Stomach (tissue), 9 donors: ENCODE results near the gene ALDH1A1. TPM values are rescaled to one million over a fixed set of nuclear protein-coding genes. Genes with fewer than 3 reads are reported as not detected.

Experiments
- DNase-seq, 2 donors: peaks; one replicate each; pipeline versions ENCODE4 v3.0.0 to v3.0.0-alpha.2; 2013 to 2019
- H3K27ac ChIP-seq, 5 donors: fragments of 200-600 bp in 4 of 5; sonication (generic) in 4 of 5; one replicate each; pipeline ENCODE4 v1.5.1; 2013 to 2019; ENCODE audit warnings: mild to moderate bottlenecking in 1 of 5, moderate library complexity in 1 of 5
- H3K27me3 ChIP-seq, 3 donors: fragments of 200-600 bp; sonication (generic); one replicate each; pipeline ENCODE4 v1.5.1; 2017 to 2019; ENCODE audit warnings: mixed run types in 1 of 3
- H3K36me3 ChIP-seq, 4 donors: fragments of 200-600 bp; sonication (generic); 1 replicate in 3 of 4; 2 replicates in 1 of 4; pipeline ENCODE4 v1.5.1; 2016 to 2019
- H3K4me1 ChIP-seq, 4 donors: fragments of 200-600 bp; sonication (generic); one replicate each; pipeline ENCODE4 v1.5.1; 2016 to 2019
- H3K4me3 ChIP-seq, 4 donors: fragments of 200-600 bp; sonication (generic) in 3 of 4; one replicate each; pipeline ENCODE4 v1.5.1; 2016 to 2019; ENCODE audit warnings: mild to moderate bottlenecking in 1 of 4
- H3K9me3 ChIP-seq, 4 donors: fragments of 200-600 bp; sonication (generic); one replicate each; pipeline ENCODE4 v1.5.1; 2016 to 2019
- CTCF ChIP-seq, 7 experiments: fragments of 450-650 bp in 4 of 7; fragments of 200-600 bp in 3 of 7; sonication (generic) in 3 of 7; IDR thresholded peaks; one replicate each; pipeline ENCODE4 v1.5.1; 2016 to 2019; ENCODE audit warnings: antibody characterized with exemption in 7 of 7, control low read depth in 2 of 7, mild to moderate bottlenecking in 1 of 7
- EP300 ChIP-seq: sonication (generic); formaldehyde crosslinking; IDR thresholded peaks from one replicate; pipeline ENCODE4 v1.6.1; 2017; ENCODE audit warnings: antibody characterized with exemption
- POLR2A ChIP-seq, 4 donors: fragments of 450-650 bp; IDR thresholded peaks; one replicate each; pipeline ENCODE4 v1.6.1; 2016; ENCODE audit warnings: antibody characterized with exemption in 4 of 4, control low read depth in 2 of 4, mild to moderate bottlenecking in 1 of 4, moderate library complexity in 1 of 4
- POLR2AphosphoS5 ChIP-seq, 3 donors: sonication (generic); formaldehyde crosslinking; IDR thresholded peaks; one replicate each; pipeline ENCODE4 v1.6.1; 2016; ENCODE audit warnings: antibody characterized with exemption in 3 of 3
- WGBS, 5 donors: extraction: QIAGEN DNeasy Blood & Tissue Kit in 3 of 5; methylation state at CpG; one replicate each; pipeline versions ENCODE4 v1.1.5 to v1.1.7; 2013 to 2018; 5-methylcytosine and 5-hydroxymethylcytosine counted together
- intact Hi-C: fragments of 100-400 bp; cut with DNase I; formaldehyde crosslinking; loops from one replicate; pipeline ENCODE4 v1.15.1; 2023; ENCODE audit warnings: low total_unique reads
- polyA plus RNA-seq, 3 donors: library from polyadenylated mRNA; stranded (reverse); fragments of 200-250 nt; gene quantifications; one replicate each; pipeline ENCODE4 v1.2.3, GENCODE V29; 2013
- total RNA-seq, 5 donors: library from RNA; depleted of rRNA; stranded (reverse); fragments of >200 nt; gene quantifications; one replicate each; pipeline versions ENCODE4 v1.1.0 to v1.2.3, GENCODE V29; 2014 to 2016
- donor health status: healthy with polysubstance abuse.
- donor health status: Bipolar disorder and iron deficiency.
- donor health status: healthy.

Gene ALDH1A1
- total and polyA plus RNA-seq, 8 donors, result 92.1 to 423 (median 252) TPM

DNA sequence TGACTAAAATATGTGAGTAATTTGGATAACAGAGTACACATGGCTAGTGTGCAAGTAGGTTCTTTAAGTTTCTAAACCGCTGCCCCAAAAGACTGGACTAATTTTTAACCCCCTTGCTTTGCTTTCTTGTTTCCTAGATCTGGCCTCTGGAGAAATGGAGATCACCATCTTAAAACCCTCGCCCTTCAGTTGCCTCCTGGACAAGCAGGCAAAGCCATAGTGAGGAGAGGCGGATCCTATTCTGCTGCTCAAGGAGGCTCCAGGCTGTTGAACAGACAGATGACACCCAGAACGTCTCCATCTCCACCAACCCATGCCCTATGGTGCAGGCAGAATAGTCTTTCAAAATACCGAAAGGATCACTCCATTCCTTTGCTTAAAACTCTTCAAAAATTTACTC is 28.6 kb upstream of the ALDH1A1 start:
- intact Hi-C loops, result no loop called here
- WGBS, 5 donors, result 88 to 95% (median 92%) methylated on average over 5 of the region's 5 CpGs
- Histone ChIP-seq H3K4me1 (peaks cover 17 to 76% (median 42%) of the 10 kb centered on the region in 4 donors), H3K4me3 (no peak overlapping the region), H3K27ac (peak overlapping the region in 2 of 5 donors; percentile 47 to 68), H3K9me3 (no peaks in the 10 kb centered on the region), H3K27me3 (no peaks in the 10 kb centered on the region), H3K36me3 (no peaks in the 10 kb centered on the region)
- no peak for DNase-seq
- TF ChIP-seq POLR2AphosphoS5 (IDR thresholded peaks at IDR 0.05) (no peak), EP300 (no peak), POLR2A (IDR thresholded peaks at IDR 0.05) (no peak), CTCF (IDR thresholded peaks at IDR 0.05) (no peak)

GRCh38 chr9:72980600-72981265 is 27.9 kb upstream of the ALDH1A1 start:
- Histone ChIP-seq H3K36me3 (no peaks in the 10 kb centered on the region), H3K27ac (peak overlapping the region in 2 of 5 donors; percentile 3 to 12), H3K4me1 (peaks cover 17 to 75% (median 41%) of the 10 kb centered on the region in 4 donors), H3K27me3 (no peaks in the 10 kb centered on the region), H3K9me3 (no peaks in the 10 kb centered on the region), H3K4me3 (no peak overlapping the region)
- TF ChIP-seq POLR2AphosphoS5 (IDR thresholded peaks at IDR 0.05) (no peak), POLR2A (IDR thresholded peaks at IDR 0.05) (no peak), EP300 (no peak), CTCF (IDR thresholded peaks at IDR 0.05) (no peak)
- DNase-seq, result no peak
- WGBS, 5 donors, result 61 to 65% (median 64%) methylated on average over 12 of the region's 12 CpGs
- intact Hi-C loops, result no loop called here

DNA sequence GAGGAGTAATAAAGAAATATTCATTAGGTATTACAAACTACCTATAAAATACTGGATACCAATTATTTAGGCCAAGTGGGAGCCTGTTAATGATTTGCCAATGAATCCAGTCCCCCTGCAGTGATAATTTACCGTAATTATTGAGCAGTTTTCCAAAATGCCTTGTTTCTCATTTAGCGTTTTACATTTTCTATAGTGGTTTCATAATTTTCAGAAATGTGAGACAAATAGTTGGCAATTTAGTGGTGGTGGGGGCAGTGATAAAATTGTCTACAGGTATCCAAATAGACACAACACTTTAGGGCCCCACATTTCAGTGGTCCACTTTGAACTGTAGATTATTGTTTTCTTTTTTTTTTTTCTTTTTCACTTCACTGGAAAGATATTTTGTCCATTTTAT is 27.3 kb upstream of the ALDH1A1 start:
- DNase-seq, result no peak
- no peaks in the 10 kb centered on the region for H3K9me3 ChIP-seq
- H3K4me3 ChIP-seq, result no peak overlapping the region
- no peaks in the 10 kb centered on the region for H3K27me3 ChIP-seq
- intact Hi-C loops, result no loop called here
- 77 to 91% (median 84%) methylated on average over 2 of the region's 2 CpGs for WGBS, 5 donors
- no peaks in the 10 kb centered on the region for H3K36me3 ChIP-seq
- peaks cover 17 to 70% (median 38%) of the 10 kb centered on the region in 4 donors for H3K4me1 ChIP-seq
- TF ChIP-seq EP300 (no peak), POLR2A (IDR thresholded peaks at IDR 0.05) (no peak), POLR2AphosphoS5 (IDR thresholded peaks at IDR 0.05) (no peak), CTCF (IDR thresholded peaks at IDR 0.05) (no peak)
- peak overlapping the region in 2 of 5 donors; percentile 3 to 12 for H3K27ac ChIP-seq

DNA sequence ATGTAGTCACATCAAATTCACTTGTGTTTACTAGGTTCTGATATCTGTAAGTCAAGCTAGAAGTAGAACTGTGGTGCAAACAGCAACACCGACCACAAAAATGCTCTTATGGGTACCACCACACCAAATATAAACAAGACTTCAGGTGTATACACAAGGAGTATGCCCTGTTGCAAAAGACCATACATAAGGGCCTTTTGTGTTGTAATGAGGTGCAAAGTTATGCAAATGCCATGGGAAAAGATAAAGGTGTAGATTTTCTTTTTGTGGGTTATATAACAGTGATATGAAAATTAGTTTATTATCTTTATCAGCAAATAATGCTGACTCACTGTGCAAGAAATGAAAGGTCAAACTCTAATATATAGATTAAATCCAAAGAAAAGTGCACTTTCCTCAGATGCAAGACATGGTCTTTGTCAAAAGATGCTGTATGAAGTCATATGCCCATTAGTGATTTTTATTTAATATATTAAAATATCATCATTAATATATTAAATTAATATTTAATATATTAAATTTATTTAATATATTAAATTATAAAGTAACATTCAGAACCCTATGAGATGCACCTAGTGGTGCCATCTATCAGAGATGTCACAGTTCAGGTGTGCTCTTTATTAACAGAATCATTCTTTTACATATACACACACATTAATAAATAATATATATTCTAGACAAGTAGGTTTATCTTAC is 26.7 kb upstream of the ALDH1A1 start:
- intact Hi-C loops, result no loop called here
- 21 to 88% (median 30%) methylated on average over 1 of the region's 1 CpG for WGBS, 5 donors
- peaks cover 17 to 64% (median 35%) of the 10 kb centered on the region in 4 donors for H3K4me1 ChIP-seq
- H3K4me3 ChIP-seq, result no peak overlapping the region
- H3K9me3 ChIP-seq, result no peaks in the 10 kb centered on the region
- no peak for TF ChIP-seq EP300
- TF ChIP-seq POLR2A (IDR thresholded peaks at IDR 0.05), result no peak
- no peak for TF ChIP-seq CTCF (IDR thresholded peaks at IDR 0.05)
- TF ChIP-seq POLR2AphosphoS5 (IDR thresholded peaks at IDR 0.05), result peak in 2 of 3 donors; percentile 82 to 84
- DNase-seq, result peak in 1 of 2 donors; percentile 53
- H3K27ac ChIP-seq, result peak overlapping the region in 4 of 5 donors; percentile 14 to 71 (median 52)
- no peaks in the 10 kb centered on the region for H3K36me3 ChIP-seq
- H3K27me3 ChIP-seq, result no peaks in the 10 kb centered on the region
